ENCODE results near the gene HIP1. TPM values are rescaled to one million over a fixed set of nuclear protein-coding genes. Genes with fewer than 3 reads are reported as not detected.

Gene HIP1
- total and polyA plus RNA-seq, 2 of the 13 experiments (the other 11 are each of a cell fraction or from before 2014, with no cell fraction given) = 4.5 to 6.2 TPM

DNA sequence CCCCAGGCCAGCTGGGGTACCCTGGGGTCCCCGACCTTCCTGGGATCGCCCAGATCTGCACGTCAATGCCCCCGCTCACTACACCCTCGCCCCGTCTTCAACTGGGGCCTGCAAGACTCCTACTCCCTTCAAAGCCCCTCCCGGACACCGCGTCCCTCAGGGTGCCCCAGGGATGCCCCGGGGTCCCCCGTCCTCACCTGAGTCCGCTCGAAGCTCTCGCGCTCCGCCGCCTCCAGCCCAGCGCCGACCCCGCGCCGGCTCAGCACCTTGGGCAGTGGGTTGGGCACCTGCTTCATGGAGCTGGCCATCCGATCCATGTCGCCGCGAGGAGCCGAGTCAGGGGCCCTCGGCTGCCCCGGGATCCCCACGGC is at the start of gene HIP1 (continued):
- TF ChIP-seq, protein P1, sequence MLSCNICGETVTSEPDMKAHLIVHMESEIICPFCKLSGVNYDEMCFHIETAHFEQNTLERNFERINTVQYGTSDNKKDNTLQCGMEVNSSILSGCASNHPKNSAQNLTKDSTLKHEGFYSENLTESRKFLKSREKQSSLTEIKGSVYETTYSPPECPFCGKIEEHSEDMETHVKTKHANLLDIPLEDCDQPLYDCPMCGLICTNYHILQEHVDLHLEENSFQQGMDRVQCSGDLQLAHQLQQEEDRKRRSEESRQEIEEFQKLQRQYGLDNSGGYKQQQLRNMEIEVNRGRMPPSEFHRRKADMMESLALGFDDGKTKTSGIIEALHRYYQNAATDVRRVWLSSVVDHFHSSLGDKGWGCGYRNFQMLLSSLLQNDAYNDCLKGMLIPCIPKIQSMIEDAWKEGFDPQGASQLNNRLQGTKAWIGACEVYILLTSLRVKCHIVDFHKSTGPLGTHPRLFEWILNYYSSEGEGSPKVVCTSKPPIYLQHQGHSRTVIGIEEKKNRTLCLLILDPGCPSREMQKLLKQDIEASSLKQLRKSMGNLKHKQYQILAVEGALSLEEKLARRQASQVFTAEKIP (CRISPR knock-in tag; IDR thresholded peaks at IDR 0.05; ENCODE audit: borderline replicate concordance) = no peak
- TF ChIP-seq, protein P2, sequence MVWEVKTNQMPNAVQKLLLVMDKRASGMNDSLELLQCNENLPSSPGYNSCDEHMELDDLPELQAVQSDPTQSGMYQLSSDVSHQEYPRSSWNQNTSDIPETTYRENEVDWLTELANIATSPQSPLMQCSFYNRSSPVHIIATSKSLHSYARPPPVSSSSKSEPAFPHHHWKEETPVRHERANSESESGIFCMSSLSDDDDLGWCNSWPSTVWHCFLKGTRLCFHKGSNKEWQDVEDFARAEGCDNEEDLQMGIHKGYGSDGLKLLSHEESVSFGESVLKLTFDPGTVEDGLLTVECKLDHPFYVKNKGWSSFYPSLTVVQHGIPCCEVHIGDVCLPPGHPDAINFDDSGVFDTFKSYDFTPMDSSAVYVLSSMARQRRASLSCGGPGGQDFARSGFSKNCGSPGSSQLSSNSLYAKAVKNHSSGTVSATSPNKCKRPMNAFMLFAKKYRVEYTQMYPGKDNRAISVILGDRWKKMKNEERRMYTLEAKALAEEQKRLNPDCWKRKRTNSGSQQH (CRISPR knock-in tag; IDR thresholded peaks at IDR 0.05; ENCODE audit: low read depth) = peak; percentile 2; the same call in 1 of the 2 replicates
- TF ChIP-seq SMYD3 (CRISPR knock-in tag; IDR thresholded peaks at IDR 0.05) (no peak), MED13 (CRISPR knock-in tag; IDR thresholded peaks at IDR 0.05) (0 out of 2 replicates have a peak, but pooled peaks have one; percentile 30), SAFB2 (CRISPR knock-in tag; IDR thresholded peaks at IDR 0.05; ENCODE audit: borderline replicate concordance, low read depth) (no peak), ZNF670 (CRISPR knock-in tag; IDR thresholded peaks at IDR 0.05; ENCODE audit: borderline replicate concordance) (no peak), SRY (CRISPR knock-in tag; IDR thresholded peaks at IDR 0.05) (no peak), KLF11 (CRISPR knock-in tag; IDR thresholded peaks at IDR 0.05) (no peak), NR1H2 (CRISPR knock-in tag; IDR thresholded peaks at IDR 0.05; ENCODE audit: borderline replicate concordance, low read depth) (no peak), KLF16 (CRISPR knock-in tag; IDR thresholded peaks at IDR 0.05) (no peak), GFI1 (CRISPR knock-in tag; IDR thresholded peaks at IDR 0.05; ENCODE audit: borderline replicate concordance) (no peak)
- TF ChIP-seq, protein P3, sequence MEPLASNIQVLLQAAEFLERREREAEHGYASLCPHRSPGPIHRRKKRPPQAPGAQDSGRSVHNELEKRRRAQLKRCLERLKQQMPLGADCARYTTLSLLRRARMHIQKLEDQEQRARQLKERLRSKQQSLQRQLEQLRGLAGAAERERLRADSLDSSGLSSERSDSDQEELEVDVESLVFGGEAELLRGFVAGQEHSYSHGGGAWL (CRISPR knock-in tag; IDR thresholded peaks at IDR 0.05) = 0 out of 2 replicates have a peak, but pooled peaks have one; percentile 59
- TF ChIP-seq, protein P4, sequence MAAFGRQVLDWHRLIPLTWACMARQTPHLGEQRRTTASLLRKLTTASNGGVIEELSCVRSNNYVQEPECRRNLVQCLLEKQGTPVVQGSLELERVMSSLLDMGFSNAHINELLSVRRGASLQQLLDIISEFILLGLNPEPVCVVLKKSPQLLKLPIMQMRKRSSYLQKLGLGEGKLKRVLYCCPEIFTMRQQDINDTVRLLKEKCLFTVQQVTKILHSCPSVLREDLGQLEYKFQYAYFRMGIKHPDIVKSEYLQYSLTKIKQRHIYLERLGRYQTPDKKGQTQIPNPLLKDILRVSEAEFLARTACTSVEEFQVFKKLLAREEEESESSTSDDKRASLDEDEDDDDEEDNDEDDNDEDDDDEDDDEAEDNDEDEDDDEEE (CRISPR knock-in tag; IDR thresholded peaks at IDR 0.05) = 0 out of 2 replicates have a peak, but pooled peaks have one; percentile 69
- TF ChIP-seq, protein P5, sequence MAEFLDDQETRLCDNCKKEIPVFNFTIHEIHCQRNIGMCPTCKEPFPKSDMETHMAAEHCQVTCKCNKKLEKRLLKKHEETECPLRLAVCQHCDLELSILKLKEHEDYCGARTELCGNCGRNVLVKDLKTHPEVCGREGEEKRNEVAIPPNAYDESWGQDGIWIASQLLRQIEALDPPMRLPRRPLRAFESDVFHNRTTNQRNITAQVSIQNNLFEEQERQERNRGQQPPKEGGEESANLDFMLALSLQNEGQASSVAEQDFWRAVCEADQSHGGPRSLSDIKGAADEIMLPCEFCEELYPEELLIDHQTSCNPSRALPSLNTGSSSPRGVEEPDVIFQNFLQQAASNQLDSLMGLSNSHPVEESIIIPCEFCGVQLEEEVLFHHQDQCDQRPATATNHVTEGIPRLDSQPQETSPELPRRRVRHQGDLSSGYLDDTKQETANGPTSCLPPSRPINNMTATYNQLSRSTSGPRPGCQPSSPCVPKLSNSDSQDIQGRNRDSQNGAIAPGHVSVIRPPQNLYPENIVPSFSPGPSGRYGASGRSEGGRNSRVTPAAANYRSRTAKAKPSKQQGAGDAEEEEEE (CRISPR knock-in tag; IDR thresholded peaks at IDR 0.05; ENCODE audit: borderline replicate concordance) = no peak
- TF ChIP-seq, protein P6, sequence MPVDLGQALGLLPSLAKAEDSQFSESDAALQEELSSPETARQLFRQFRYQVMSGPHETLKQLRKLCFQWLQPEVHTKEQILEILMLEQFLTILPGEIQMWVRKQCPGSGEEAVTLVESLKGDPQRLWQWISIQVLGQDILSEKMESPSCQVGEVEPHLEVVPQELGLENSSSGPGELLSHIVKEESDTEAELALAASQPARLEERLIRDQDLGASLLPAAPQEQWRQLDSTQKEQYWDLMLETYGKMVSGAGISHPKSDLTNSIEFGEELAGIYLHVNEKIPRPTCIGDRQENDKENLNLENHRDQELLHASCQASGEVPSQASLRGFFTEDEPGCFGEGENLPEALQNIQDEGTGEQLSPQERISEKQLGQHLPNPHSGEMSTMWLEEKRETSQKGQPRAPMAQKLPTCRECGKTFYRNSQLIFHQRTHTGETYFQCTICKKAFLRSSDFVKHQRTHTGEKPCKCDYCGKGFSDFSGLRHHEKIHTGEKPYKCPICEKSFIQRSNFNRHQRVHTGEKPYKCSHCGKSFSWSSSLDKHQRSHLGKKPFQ (CRISPR knock-in tag; IDR thresholded peaks at IDR 0.05; ENCODE audit: insufficient replicate concordance) = no peak
- TF ChIP-seq, protein P7, sequence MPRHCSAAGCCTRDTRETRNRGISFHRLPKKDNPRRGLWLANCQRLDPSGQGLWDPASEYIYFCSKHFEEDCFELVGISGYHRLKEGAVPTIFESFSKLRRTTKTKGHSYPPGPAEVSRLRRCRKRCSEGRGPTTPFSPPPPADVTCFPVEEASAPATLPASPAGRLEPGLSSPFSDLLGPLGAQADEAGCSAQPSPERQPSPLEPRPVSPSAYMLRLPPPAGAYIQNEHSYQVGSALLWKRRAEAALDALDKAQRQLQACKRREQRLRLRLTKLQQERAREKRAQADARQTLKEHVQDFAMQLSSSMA (CRISPR knock-in tag; IDR thresholded peaks at IDR 0.05) = no peak
- TF ChIP-seq, protein P8, sequence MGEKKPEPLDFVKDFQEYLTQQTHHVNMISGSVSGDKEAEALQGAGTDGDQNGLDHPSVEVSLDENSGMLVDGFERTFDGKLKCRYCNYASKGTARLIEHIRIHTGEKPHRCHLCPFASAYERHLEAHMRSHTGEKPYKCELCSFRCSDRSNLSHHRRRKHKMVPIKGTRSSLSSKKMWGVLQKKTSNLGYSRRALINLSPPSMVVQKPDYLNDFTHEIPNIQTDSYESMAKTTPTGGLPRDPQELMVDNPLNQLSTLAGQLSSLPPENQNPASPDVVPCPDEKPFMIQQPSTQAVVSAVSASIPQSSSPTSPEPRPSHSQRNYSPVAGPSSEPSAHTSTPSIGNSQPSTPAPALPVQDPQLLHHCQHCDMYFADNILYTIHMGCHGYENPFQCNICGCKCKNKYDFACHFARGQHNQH (CRISPR knock-in tag; IDR thresholded peaks at IDR 0.05) = no peak; the same call in 1 of the 2 replicates

Measured in HepG2 (cell line).